Central memory CD8-positive, alpha-beta T cell (primary cell): ENCODE results near the gene SH3GLB1.

Experiments
- ATAC-seq: fragments of 150-1000 bp; cut with Tn5 transposase; replicated peaks from 2 replicates; pipeline ENCODE4 v1.10.0; 2022; ENCODE audit warnings: mild to moderate bottlenecking, moderate FRiP score, moderate number of reproducible peaks; ENCODE audit not compliant: poor library complexity, severe bottlenecking; ENCODE audit errors: extremely low read depth
- DNase-seq, 2 donors: peaks; one replicate each; pipeline ENCODE4 v3.0.0; 2021; ENCODE audit warnings: low spot score in 2 of 2
- H3K27ac Mint-ChIP-seq: one replicate; pipeline ENCODE4 v1.8.0; 2022; ENCODE audit warnings: low read depth, mild to moderate bottlenecking, moderate library complexity, mixed read lengths
- H3K27me3 Mint-ChIP-seq: one replicate; pipeline ENCODE4 v1.8.0; 2022; ENCODE audit warnings: mixed read lengths
- H3K36me3 Mint-ChIP-seq: one replicate; pipeline ENCODE4 v1.8.0; 2022; ENCODE audit warnings: mild to moderate bottlenecking, moderate library complexity, mixed read lengths; ENCODE audit not compliant: insufficient read depth
- H3K4me1 Mint-ChIP-seq: one replicate; pipeline ENCODE4 v1.8.0; 2022; ENCODE audit warnings: mixed read lengths
- H3K4me3 Mint-ChIP-seq: one replicate; pipeline ENCODE4 v1.8.0; 2022; ENCODE audit warnings: mild to moderate bottlenecking, moderate library complexity, mixed read lengths
- H3K9me3 Mint-ChIP-seq: one replicate; pipeline ENCODE4 v1.8.0; 2022; ENCODE audit warnings: mixed read lengths

The SH3GLB1 gene

DNA sequence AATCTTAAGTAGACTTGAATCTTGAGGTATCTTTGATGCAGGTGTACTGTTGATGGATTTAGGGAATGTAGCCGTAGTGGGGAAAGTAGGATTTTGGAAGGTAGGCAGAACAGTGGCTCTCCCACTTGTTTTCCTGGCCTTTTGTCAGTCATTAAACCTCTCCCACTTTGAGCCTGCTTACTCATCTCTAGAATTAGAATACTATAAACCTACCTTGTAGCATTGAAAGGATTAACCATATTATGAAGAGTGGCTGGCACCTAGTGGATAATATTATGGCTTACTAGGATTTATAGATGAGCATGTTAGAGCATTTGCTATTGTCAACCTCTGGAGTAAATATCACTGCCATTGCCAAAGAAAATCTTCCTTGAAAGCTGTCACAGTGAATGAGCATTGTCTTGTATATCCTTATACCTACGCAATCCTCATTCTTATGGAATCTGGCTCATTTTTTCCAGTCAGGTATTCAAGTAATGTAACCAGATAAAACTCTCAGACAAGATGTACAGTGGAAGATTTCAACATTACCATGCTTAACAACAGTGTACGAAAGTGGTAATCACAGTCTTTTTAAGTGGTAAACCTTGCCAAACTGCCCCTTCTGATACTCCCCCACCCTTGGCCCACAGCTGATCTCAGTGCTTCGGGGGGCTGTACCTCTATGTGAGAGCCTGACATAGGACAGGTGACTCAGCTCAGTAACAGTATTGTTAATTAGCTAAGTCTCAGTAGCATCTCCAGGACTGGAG is 44.4 kb downstream of the SH3GLB1 start:
- no peak overlapping the region for H3K27ac Mint-ChIP-seq
- no peaks in the 10 kb centered on the region for H3K4me1 Mint-ChIP-seq
- no peak for DNase-seq
- peaks cover 24% of the 10 kb centered on the region for H3K36me3 Mint-ChIP-seq
- no peaks in the 10 kb centered on the region for H3K27me3 Mint-ChIP-seq
- no peaks in the 10 kb centered on the region for H3K9me3 Mint-ChIP-seq
- no peak overlapping the region for H3K4me3 Mint-ChIP-seq
- ATAC-seq: no peak

DNA sequence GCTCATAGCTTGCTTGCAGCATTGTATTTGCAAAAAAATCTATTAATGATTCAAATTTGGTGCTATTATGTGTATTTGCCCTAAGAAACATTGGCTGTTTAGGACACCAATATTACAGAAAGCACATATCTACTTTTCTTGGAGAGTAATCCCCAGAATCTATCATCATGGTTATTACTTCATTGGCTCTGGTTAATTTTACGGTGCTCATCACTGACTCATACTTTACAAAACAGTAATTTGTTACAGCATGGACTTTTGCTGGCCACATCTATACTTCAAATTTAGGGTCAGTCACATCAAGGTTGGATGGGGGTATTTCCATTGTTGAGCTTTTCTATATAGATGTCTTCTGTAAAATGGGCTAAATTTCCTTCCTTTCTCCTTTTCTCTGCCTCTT is 45.7 kb downstream of the SH3GLB1 start:
- H3K27me3 Mint-ChIP-seq: peaks cover 10% of the 10 kb centered on the region
- DNase-seq (no peak), ATAC-seq (no peak)
- H3K36me3 Mint-ChIP-seq: peaks cover 13% of the 10 kb centered on the region
- no peak overlapping the region for H3K4me3 Mint-ChIP-seq
- no peak overlapping the region for H3K27ac Mint-ChIP-seq
- no peaks in the 10 kb centered on the region for H3K4me1 Mint-ChIP-seq
- no peaks in the 10 kb centered on the region for H3K9me3 Mint-ChIP-seq

DNA sequence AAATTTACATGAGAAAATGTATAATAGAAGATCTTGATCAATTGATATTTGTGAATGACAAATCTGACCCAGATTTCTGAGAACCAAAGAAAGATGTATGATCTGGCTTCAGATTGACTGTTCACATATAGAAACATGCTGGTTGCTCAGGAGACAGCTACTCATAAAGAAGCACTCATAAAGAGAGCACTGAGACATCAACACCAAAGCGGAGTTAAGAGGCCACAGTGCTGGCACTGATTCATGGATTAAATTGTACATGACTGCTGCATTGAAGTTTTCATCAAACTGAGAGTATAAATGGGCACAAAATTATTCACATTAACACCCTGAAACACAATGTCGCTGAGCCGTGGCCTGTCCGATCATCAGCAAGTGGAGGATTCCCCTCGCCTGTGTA is 46.2 kb downstream of the SH3GLB1 start:
- DNase-seq (no peak), ATAC-seq (no peak)
- H3K27me3 Mint-ChIP-seq: peaks cover 14% of the 10 kb centered on the region
- H3K9me3 Mint-ChIP-seq: no peaks in the 10 kb centered on the region
- no peak overlapping the region for H3K4me3 Mint-ChIP-seq
- H3K4me1 Mint-ChIP-seq: no peaks in the 10 kb centered on the region
- no peak overlapping the region for H3K27ac Mint-ChIP-seq
- H3K36me3 Mint-ChIP-seq: peaks cover 8% of the 10 kb centered on the region

DNA sequence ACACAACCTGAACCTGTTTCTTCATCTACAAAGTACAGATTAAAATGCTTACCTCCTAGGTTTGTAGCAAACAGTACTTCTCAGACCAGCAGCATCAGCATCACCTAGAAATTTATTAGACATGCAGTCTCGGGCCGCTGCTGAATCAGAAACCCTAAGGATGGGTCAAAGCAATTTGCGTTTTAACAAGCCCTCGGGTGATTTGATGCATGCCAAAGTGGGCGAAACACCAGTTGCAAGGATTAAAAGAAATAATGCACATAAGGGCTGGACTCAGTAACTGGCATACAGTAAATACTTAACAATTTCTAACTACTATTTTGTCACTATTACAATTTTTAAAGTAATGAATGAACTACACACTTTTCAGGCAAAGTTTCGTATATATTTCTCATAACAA is 47.5 kb downstream of the SH3GLB1 start:
- H3K27me3 Mint-ChIP-seq: peaks cover 28% of the 10 kb centered on the region
- H3K36me3 Mint-ChIP-seq: peaks cover 2% of the 10 kb centered on the region
- H3K4me3 Mint-ChIP-seq: no peak overlapping the region
- ATAC-seq (no peak), DNase-seq (no peak)
- H3K4me1 Mint-ChIP-seq: no peaks in the 10 kb centered on the region
- no peak overlapping the region for H3K27ac Mint-ChIP-seq
- no peaks in the 10 kb centered on the region for H3K9me3 Mint-ChIP-seq

DNA sequence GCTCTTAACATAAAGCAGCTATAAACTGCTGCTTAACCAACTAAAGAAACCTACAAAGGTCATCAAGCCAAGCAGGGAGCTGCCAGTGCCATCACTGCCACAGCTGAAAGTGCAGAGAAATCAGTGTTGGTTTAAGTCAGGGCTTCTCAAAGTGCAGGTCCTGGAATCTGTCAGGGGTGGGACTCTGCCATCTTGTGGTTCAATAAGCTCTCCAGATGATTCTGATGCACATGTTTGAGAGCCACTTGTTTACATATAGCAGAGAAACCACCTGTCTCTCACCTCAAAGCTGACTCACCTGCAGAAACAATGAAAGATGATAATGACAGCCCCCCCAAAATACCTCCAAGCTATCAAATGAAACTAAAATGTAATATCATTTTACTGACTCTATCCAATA is 49.3 kb downstream of the SH3GLB1 start:
- H3K4me1 Mint-ChIP-seq: no peaks in the 10 kb centered on the region
- H3K27ac Mint-ChIP-seq: no peak overlapping the region
- peaks cover 2% of the 10 kb centered on the region for H3K36me3 Mint-ChIP-seq
- H3K27me3 Mint-ChIP-seq: peaks cover 34% of the 10 kb centered on the region
- H3K9me3 Mint-ChIP-seq: no peaks in the 10 kb centered on the region
- H3K4me3 Mint-ChIP-seq: no peak overlapping the region
- ATAC-seq (no peak), DNase-seq (no peak)

DNA sequence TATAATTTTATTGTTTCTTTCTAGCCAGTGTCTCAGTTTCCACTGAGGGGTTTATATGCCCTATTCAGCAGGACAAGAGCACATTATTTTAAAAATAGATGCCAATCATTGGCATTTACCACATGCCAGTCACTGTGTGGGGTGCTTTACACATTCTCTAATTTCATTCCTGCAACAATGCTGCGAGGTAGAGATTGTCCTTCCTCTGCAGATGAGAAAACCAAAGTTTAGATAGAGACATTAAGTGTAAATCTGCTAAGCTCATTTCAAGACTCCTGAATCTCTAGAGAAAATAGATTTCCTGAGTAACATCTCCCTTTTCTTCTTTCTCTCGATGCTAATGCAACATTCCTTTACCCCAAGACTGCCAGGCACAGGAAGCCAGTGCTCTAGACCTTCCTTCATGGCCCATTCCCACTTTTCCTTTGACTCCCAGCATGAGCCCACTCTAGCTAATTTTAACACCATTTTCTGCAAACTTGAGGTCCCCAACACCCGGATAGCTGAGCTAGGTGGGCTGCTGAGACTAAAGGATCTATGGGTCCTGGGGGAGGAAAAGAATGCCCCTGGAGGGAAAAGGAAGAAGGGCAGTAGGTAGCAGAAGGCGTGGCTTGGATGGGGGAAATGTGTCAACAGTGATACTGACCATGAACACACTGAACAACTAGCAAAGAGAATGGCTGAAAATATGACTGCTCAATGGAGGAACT is 50.0 kb downstream of the SH3GLB1 start:
- ATAC-seq (no peak), DNase-seq (no peak)
- H3K36me3 Mint-ChIP-seq: no peaks in the 10 kb centered on the region
- H3K4me1 Mint-ChIP-seq: no peaks in the 10 kb centered on the region
- H3K27ac Mint-ChIP-seq: no peak overlapping the region
- H3K27me3 Mint-ChIP-seq: peaks cover 34% of the 10 kb centered on the region
- H3K4me3 Mint-ChIP-seq: no peak overlapping the region
- H3K9me3 Mint-ChIP-seq: no peaks in the 10 kb centered on the region

DNA sequence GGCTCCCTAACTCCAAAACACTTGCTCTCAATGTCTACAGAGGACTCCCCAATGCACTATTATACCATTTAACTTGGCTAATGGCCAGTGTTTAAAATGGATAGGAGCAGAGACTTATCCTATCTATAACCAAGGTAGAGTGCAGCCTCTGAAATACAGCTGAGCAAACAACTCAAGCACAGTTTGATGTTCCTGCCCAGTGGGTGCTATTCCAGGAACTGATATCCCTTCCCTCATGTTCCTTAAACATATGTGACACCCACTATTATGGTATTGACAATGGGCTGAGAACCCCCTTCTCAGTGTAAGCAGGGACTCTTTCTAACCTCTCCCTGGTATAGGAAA is 51.7 kb downstream of the SH3GLB1 start:
- Mint-ChIP-seq H3K4me1 (no peaks in the 10 kb centered on the region), H3K9me3 (peaks cover 5% of the 10 kb centered on the region), H3K27me3 (peaks cover 45% of the 10 kb centered on the region), H3K4me3 (no peak overlapping the region), H3K36me3 (no peaks in the 10 kb centered on the region), H3K27ac (no peak overlapping the region)
- DNase-seq: no peak
- no peak for ATAC-seq

DNA sequence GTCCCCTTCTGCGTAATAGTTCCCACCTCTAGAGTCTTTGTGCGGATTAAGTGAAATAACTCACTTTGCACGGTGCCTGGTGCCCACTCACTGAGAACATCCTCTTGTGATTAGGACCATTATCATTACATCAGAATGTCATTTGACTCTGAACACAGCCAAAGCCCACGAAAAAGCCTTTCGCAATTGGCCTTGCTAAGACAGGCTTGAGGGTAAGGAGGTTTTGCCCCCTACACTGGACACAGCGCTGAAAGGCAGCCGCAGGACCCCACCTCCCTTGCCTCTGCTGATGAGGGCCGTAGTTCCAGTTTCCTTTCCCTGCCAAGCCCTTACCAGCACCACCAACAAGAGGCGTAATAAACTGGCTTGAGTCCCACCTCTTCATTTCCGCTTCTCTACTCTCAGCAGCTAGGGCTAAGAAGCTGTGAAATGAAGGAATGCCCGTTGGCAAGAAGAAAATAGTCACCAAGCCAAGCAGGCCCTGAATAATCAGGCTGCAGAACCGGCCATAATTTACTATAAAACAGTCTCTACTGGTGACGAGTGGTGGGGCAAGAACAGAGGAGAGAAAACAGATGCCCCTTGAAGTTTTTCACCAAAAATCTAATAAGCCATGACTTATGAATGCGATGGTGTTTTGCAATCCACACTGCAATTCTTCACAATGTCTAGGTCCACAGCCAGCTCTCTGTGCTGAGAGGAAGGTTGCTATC is 53.1 kb downstream of the SH3GLB1 start:
- peaks cover 59% of the 10 kb centered on the region for H3K27me3 Mint-ChIP-seq
- no peak for ATAC-seq
- H3K36me3 Mint-ChIP-seq: no peaks in the 10 kb centered on the region
- no peak overlapping the region for H3K4me3 Mint-ChIP-seq
- H3K4me1 Mint-ChIP-seq: no peaks in the 10 kb centered on the region
- peaks cover 5% of the 10 kb centered on the region for H3K9me3 Mint-ChIP-seq
- DNase-seq: no peak
- no peak overlapping the region for H3K27ac Mint-ChIP-seq

DNA sequence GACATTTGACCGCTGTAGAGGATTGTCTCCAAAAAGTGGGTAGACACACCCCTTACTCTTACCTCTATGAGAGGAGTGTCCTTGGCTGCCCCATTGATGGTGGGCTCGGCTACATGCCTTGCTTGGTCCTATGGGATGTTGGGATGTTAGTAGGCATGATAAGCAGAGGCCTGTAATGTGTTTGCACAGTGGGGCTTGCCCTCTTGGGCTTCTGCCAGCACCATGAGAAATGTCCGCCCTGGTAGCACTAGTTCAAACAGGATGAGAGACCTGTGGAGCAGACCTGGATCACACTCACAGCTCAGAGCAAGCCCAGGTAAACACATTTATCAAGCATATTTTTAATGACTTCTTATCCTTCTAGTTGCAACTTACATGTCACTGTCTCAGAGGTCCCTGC is 54.2 kb downstream of the SH3GLB1 start:
- H3K36me3 Mint-ChIP-seq: no peaks in the 10 kb centered on the region
- DNase-seq: no peak
- no peak overlapping the region for H3K27ac Mint-ChIP-seq
- H3K9me3 Mint-ChIP-seq: peaks cover 5% of the 10 kb centered on the region
- H3K4me3 Mint-ChIP-seq: no peak overlapping the region
- ATAC-seq: no peak
- H3K4me1 Mint-ChIP-seq: no peaks in the 10 kb centered on the region
- peaks cover 68% of the 10 kb centered on the region for H3K27me3 Mint-ChIP-seq

DNA sequence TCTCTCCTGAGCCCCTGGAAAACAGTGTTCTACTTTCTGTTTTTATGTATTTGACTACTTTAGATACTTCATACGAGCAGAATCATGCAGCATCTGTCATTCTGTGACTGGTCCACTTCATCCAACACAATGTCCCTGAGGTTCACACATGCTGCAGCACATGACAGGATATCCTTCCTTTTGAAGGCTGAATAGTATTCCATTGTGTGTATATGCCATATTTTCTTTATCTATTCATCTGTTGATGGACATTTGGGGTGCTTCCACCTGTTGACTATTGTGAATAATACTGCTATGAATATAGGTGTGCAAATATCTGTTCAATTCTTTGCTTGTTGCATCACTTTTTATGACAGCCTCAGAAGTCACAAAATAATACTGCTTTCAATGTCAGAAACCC is 55.8 kb downstream of the SH3GLB1 start:
- H3K27me3 Mint-ChIP-seq: peaks cover 58% of the 10 kb centered on the region
- H3K27ac Mint-ChIP-seq: no peak overlapping the region
- no peaks in the 10 kb centered on the region for H3K4me1 Mint-ChIP-seq
- no peak for DNase-seq
- H3K9me3 Mint-ChIP-seq: peaks cover 5% of the 10 kb centered on the region
- H3K36me3 Mint-ChIP-seq: no peaks in the 10 kb centered on the region
- ATAC-seq: no peak
- H3K4me3 Mint-ChIP-seq: no peak overlapping the region

DNA sequence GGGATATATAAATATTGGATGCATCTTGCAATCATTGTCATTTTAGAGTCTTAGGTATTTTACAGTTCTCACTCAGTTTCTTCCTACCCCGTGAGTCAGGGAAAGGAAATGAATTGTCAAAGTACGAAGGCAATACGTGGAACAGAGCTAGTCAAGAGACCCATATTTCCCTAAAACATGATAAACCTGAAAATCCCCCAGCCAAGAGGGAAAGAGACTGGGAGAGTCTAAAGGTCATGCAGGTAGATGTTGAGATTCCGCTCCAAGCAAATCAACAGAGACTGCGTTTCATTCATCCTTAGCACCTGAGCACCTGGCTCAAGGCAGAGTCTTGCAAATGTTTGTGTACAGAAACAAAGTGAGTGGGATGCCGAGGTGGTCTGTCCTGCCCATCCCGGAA is 58.0 kb downstream of the SH3GLB1 start:
- no peaks in the 10 kb centered on the region for H3K36me3 Mint-ChIP-seq
- H3K27ac Mint-ChIP-seq: no peak overlapping the region
- peaks cover 5% of the 10 kb centered on the region for H3K9me3 Mint-ChIP-seq
- H3K4me3 Mint-ChIP-seq: no peak overlapping the region
- no peak for ATAC-seq
- no peaks in the 10 kb centered on the region for H3K4me1 Mint-ChIP-seq
- no peak for DNase-seq
- peaks cover 45% of the 10 kb centered on the region for H3K27me3 Mint-ChIP-seq

DNA sequence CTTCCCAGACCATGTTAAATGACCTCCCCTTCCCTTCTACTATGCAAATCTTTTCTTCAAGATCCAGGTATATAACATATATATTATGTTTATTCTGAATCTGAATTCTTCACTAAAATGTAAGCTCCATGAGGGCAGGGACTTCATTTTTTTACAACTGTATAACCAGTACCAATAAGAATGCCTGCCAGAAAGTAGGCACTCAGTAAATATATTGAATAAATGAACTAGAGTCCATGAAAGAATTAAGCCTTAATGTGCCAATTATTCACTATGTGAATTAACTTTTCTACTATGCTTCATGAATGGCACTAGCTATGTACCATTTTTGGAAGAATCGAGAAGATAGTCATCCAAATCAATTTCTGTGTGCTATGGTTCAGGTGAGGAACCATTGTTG is 60.1 kb downstream of the SH3GLB1 start:
- no peaks in the 10 kb centered on the region for H3K36me3 Mint-ChIP-seq
- H3K4me1 Mint-ChIP-seq: no peaks in the 10 kb centered on the region

DNA sequence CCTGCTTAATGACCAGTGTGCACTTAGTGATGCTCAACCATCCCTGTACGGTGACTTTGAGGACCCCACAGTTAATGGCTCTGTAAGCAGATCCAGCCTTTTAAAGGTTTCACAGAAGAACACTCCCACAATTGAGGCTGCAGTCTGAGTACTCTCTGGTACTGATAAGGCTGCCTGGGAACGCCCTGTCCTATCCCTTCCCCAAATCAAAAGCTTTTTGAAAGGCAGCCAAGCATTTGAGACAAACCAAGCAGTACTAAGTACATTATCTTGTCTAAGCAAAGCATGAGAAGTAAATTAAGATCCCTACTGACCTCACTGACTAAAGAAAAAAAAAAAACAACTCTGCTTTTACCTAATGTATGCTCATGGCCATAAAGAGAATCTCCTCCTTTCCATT is 60.7 kb downstream of the SH3GLB1 start:
- Mint-ChIP-seq H3K27ac (no peak overlapping the region), H3K4me3 (no peak overlapping the region), H3K27me3 (peaks cover 41% of the 10 kb centered on the region), H3K36me3 (no peaks in the 10 kb centered on the region), H3K4me1 (no peaks in the 10 kb centered on the region), H3K9me3 (peaks cover 1% of the 10 kb centered on the region)
- no peak for ATAC-seq
- DNase-seq: no peak

More for the DNA sequence above, 60.1 kb downstream of the SH3GLB1 start:
- peaks cover 47% of the 10 kb centered on the region for H3K27me3 Mint-ChIP-seq
- ATAC-seq (no peak), DNase-seq (no peak)
- H3K27ac Mint-ChIP-seq: no peak overlapping the region
- H3K9me3 Mint-ChIP-seq: peaks cover 5% of the 10 kb centered on the region
- no peak overlapping the region for H3K4me3 Mint-ChIP-seq
